Fibroblast of pulmonary artery (primary cell): ENCODE data around the gene DCLK3.
A peak's percentile ranks its signal among the peaks of the same experiment; 100 is the strongest.

Experiments
- DNase-seq: peaks from one replicate; pipeline ENCODE4 v3.0.0-alpha.2; 2010; ENCODE audit warnings: low read depth
- H3K4me3 ChIP-seq: replicated peaks from 2 replicates; pipeline ENCODE4 v1.5.1; 2011; ENCODE audit warnings: low read depth, mild to moderate bottlenecking, control low read depth, low read length, moderate library complexity
- CTCF ChIP-seq: IDR thresholded peaks from 2 replicates; pipeline ENCODE4 v1.5.1; 2011; ENCODE audit warnings: mild to moderate bottlenecking, control low read depth, low read length, inconsistent platforms; ENCODE audit errors: missing control alignments

The DCLK3 gene

DNA sequence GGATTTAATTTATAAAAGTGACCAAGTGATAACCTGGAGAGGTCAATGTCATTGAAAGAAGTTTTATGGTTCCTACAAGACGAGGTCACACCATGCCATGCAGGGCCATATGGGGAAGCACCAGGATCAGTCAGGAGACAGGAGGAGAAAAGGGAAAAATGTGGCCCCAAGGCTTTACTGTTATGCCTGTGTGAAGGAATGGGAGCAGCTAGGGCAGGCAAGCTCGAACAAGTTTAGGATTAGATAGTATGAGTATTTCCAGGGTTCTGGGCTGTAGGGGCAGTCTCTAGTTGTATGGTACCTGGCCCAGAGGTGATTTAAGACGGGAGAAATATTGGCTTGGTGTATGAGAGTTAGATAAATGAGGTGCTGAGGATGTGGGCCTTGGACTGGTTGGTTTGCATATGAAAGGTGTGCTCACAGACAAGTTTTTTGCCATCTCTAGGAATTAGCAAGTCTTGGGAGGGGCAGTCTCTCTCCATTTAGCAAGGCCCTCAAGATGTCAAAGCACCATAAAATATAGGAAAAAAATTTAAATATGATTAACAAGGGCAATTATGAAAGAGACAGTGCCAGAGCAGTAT lies 36.3 kb upstream of the DCLK3 start:
- no peak for DNase-seq
- no peak for TF ChIP-seq CTCF
- H3K4me3 ChIP-seq = no peak overlapping the region

- no peak for TF ChIP-seq CTCF
- no peak overlapping the region for H3K4me3 ChIP-seq
- peak; percentile 50 for DNase-seq
Measured at GRCh38 chr3:36796881-36797280, 32.5 kb upstream of the DCLK3 start.

GRCh38 chr3:36796161-36796560 lies 31.8 kb upstream of the DCLK3 start:
- no peak for DNase-seq
- TF ChIP-seq CTCF = no peak
- H3K4me3 ChIP-seq = no peak overlapping the region

DNA sequence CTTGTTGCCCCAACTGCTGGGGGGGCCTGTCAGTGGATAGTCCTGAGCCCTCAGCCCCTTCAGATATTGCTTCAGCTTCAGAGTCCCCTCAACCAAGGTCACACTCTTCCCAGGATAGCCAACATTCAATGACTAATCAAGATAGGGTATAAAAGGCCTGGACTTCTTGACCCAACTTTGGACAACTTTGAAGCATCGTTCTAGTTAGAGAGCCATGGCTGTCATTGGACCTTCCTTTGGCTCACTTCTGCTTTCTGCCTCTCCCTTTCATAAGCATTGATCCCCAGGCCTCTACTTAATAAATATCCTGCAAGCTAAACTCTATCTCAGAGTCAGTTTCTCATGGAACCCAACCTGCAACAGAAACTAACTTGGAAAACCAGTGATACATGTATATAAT lies 31.3 kb upstream of the DCLK3 start:
- no peak for DNase-seq
- TF ChIP-seq CTCF = no peak
- H3K4me3 ChIP-seq = no peak overlapping the region

- no peak overlapping the region for H3K4me3 ChIP-seq
- peak; percentile 47 for DNase-seq
- peak; percentile 64 for TF ChIP-seq CTCF
Measured at GRCh38 chr3:36792342-36792741, 28.0 kb upstream of the DCLK3 start.

DNA sequence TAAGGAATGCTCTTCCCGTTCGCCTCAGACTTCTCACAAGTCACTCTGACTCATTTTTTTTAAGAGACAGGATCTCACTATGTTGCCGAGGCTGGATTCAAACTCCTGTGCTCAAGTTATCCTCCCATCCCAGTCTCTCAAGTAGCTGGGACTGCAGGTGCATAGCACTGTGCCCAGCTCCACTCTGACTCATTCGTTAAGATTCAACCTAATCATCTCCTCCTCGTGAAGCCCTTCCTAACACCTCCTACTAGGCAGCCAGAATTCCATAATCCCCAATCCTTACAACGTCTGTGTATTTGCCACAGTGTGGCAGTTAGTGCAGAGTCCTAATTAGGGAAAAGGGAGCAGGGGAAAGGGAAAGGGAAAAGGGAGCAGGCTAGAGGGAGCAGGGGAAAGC lies 26.4 kb upstream of the DCLK3 start:
- no peak for TF ChIP-seq CTCF
- no peak overlapping the region for H3K4me3 ChIP-seq
- DNase-seq = no peak
